ENCODE results near the gene PNMA1. TPM values are rescaled to one million over a fixed set of nuclear protein-coding genes. Genes with fewer than 3 reads are reported as not detected.

Gene PNMA1
- total RNA-seq, 1 donor from 2014 or later, result 23.6 TPM

DNA sequence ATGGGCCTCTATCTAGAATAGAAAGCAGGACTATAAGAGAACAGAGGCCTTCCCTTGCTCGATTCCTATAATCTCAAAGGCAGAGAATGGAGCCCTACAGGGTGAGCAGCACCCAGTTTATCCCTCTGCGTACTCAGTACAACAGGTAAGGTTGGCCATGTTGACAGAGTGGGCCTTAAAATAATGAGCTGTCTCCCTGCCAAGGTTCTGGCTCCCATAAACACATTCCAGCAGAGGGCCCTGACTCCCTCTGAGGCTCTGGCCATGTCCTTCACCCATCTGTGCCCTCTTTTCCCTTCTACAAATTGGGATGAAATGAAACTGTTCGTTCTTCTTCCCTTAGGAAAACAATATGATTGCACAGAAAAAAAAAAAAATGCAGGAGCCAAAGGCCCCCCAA is 16.9 kb upstream of the PNMA1 start:
- DNase-seq (ENCODE audit: low read depth), result no peak
- no peak overlapping the region for H3K4me3 ChIP-seq (ENCODE audit: low read depth, low read length)
- TF ChIP-seq, protein P1, sequence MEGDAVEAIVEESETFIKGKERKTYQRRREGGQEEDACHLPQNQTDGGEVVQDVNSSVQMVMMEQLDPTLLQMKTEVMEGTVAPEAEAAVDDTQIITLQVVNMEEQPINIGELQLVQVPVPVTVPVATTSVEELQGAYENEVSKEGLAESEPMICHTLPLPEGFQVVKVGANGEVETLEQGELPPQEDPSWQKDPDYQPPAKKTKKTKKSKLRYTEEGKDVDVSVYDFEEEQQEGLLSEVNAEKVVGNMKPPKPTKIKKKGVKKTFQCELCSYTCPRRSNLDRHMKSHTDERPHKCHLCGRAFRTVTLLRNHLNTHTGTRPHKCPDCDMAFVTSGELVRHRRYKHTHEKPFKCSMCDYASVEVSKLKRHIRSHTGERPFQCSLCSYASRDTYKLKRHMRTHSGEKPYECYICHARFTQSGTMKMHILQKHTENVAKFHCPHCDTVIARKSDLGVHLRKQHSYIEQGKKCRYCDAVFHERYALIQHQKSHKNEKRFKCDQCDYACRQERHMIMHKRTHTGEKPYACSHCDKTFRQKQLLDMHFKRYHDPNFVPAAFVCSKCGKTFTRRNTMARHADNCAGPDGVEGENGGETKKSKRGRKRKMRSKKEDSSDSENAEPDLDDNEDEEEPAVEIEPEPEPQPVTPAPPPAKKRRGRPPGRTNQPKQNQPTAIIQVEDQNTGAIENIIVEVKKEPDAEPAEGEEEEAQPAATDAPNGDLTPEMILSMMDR (conservative IDR thresholded peaks at IDR 0.05; ENCODE audit: low read depth, low read length), result peak; percentile 13

DNA sequence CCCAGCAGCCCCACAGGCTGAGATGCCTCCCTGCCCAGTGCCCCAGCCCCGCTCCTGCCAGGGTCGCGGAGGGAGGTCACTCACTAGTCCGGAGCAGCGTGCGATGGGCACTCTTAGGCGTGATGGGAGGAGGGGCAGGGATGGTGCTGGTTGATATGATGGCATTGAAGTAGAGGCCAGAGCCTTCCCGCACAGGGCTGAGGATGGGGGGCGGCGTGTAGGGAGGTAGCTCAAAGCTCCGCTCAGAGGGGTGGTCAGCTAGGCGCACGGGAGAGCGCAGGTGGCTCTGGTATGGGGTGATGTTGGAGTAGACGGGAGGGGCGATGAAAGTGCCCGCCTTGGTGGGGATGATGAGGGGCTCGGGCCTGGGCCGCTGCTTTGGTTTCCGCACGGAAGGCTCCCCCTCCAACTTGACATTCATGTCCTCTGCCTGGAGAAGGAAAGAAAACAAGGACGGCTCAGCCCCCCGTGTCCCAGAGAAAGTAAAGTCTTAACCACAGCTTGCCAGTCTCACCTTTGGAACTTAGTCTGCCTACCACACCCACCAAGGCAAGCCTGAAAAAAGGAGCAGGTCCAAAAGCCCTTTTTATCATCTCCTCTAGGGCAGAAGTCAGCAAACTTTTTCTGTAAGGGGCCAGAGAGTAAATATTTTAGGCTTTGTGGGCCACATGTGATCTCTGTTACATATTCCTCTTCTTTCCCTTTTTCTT is 15.5 kb upstream of the PNMA1 start:
- no peak for DNase-seq (ENCODE audit: low read depth)
- H3K4me3 ChIP-seq (ENCODE audit: low read depth, low read length), result no peak overlapping the region
- TF ChIP-seq, protein P1 (conservative IDR thresholded peaks at IDR 0.05; ENCODE audit: low read depth, low read length), result no peak

DNA sequence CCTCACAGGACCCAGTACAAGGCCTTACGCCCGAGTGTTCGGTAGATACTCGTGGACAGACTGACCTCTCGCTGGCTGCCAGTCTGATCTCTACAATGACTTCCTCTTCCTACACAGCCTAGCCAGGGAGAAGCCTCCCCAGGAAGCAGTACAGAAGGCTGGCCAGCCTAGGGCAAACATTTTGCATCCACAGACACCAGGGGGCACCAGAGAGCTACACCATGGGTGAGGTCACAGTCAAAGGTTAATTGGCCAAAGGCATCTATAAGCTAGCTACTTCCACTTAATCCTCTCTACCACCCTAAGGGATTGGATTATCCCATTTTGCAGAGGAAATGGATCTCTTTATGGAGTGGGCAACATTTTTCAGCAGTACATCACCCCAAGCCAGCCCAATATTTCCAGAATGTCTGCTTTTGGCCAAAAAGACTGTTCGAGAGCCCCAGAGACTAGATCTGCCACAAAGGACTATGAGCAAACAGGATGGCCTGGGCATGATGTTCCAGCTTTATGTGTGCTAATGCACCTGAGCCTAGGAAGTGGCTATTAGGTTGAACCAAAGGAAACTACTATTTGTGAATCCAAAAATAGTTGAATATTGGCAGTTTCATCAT is 14.6 kb upstream of the PNMA1 start:
- DNase-seq (ENCODE audit: low read depth), result no peak
- no peak overlapping the region for H3K4me3 ChIP-seq (ENCODE audit: low read depth, low read length)
- TF ChIP-seq, protein P1 (conservative IDR thresholded peaks at IDR 0.05; ENCODE audit: low read depth, low read length), result peak; percentile 97

DNA sequence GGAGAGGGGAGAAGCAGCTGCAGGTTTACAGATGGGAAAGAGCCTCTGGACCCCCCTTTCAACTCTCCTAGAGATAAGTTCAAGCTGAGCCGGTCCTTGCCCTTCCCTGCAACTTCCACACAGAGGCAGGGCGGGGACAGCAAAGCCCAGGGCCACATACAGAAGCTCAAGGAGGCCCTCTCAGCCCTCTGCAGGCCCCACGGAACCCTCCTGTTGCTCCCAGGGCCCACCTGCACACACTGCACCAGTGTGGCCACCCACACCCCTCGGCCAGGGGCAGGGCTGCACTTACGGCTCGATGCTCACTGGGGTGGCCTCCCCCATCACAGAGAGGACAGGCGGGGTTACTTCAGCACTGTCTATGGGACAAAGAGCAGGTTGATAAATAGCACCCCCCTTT is 13.0 kb upstream of the PNMA1 start:
- TF ChIP-seq, protein P1 (conservative IDR thresholded peaks at IDR 0.05; ENCODE audit: low read depth, low read length), result no peak
- no peak for DNase-seq (ENCODE audit: low read depth)
- H3K4me3 ChIP-seq (ENCODE audit: low read depth, low read length), result no peak overlapping the region

DNA sequence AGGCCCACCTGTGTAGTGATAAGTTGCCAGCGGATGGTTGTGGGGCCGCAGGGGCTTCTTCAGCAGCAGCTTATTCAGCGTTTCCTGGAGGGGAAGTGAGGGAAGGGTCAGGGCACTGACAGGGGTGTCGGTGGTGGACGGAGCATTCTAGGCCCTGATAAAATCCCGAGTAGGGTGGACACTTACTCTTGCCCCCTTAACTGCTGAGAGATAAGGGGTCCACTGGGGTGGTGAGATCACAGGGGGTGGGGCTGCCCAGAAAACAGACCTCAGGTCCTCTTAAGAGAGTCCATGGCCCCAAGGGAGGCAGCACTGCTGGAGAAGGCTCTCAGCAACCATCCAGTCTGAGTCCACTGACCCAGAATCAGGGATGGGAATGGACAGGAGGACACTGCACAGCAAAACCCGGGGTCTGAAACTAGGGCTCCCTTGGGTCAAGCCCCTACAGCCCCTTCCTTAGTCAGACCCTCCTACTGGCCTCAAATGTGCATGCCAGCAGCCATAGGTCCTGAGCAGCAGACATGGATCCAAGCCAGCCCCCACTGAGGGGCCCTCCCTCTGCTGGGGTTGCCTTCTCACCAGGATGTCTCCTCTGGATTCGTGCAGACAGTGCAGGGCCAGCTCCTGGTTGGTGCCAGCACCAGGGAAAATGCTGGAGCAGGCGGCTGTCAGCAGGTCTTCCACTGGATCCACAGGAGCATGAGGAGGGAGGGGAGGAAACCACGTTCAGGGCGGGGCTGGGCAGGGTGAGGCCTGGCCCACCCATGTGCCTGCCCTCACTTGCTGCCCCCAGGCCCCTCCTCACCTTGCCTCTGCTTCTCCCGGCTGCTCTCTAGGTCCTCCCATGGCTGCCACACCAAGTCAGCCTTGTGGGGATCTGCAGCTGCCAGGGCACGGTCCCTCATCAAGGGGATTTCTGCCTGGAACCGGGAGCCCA is 12.1 kb upstream of the PNMA1 start:
- H3K4me3 ChIP-seq (ENCODE audit: low read depth, low read length), result no peak overlapping the region
- TF ChIP-seq, protein P1 (conservative IDR thresholded peaks at IDR 0.05; ENCODE audit: low read depth, low read length), result no peak
- no peak for DNase-seq (ENCODE audit: low read depth)

DNA sequence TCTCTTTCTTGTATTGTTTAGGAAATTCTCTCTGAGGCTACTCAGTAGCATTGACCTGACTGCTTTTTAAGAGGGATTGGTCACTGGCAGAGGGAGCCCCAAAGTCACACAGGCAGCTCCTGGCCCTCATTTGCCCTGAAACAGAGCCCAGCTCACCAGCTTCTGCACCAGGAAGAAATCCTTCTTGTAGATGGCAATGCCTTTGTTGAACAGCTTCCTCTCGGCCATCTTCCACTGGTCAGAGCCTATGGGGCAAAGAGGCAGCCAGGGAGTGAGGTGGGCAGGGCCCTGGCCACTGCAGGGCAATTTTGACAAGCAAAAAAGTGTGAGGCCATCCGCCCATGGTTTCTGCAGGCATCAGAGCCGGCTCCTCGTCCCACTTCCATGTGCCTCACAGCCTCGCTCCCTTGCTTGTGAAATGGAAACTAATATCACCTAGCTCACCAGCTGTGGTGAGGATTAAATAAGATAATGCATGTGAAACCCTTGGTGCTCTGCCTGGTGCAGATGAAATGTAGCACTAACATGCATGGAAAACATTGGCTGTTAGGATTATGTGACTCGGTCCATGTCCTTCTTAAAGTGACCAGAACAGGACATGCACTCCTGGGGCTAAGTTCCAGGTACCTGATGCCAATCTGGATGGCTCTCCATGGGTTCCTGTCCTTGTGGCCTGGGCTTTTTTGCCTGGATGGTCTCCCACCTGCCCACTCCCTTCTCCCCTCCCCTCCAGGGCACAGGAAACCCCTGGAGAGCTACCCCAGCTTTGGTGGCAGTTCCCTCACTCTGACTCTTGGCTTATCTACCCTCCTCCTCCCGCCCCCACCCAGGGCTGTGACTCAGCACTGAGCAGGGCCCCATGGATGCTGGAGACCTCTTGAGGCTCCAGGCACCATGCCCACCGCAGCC is 11.2 kb upstream of the PNMA1 start:
- DNase-seq (ENCODE audit: low read depth), result no peak
- no peak overlapping the region for H3K4me3 ChIP-seq (ENCODE audit: low read depth, low read length)
- TF ChIP-seq, protein P1 (conservative IDR thresholded peaks at IDR 0.05; ENCODE audit: low read depth, low read length), result no peak
